Uterus (tissue), 2 donors: ENCODE results near the gene ZDHHC1.

Experiments used
- CTCF ChIP-seq, 4 experiments: fragments of 200-600 bp in 2 of 4; fragments of 450-650 bp in 2 of 4; sonication (generic) in 2 of 4; IDR thresholded peaks; one replicate each; pipeline ENCODE4 v1.5.1; 2016 to 2019; ENCODE audit warnings: antibody characterized with exemption in 4 of 4, mild to moderate bottlenecking in 2 of 4, moderate library complexity in 1 of 4
- POLR2A ChIP-seq, 2 donors: fragments of 450-650 bp; IDR thresholded peaks; one replicate each; pipeline ENCODE4 v1.6.1; 2016; ENCODE audit warnings: antibody characterized with exemption in 2 of 2, mild to moderate bottlenecking in 1 of 2, moderate library complexity in 1 of 2

GRCh38 chr16:67432506-67432890, 16.2 kb upstream of the ZDHHC1 start:
- no peak for TF ChIP-seq CTCF (IDR thresholded peaks at IDR 0.05)
- no peak for TF ChIP-seq POLR2A (IDR thresholded peaks at IDR 0.05)
